Head of caudate nucleus (tissue), 42 donors: Measurements from ENCODE around the gene LHX6.

Experiments
- DNase-seq, 42 donors: peaks; one replicate each; pipeline versions ENCODE4 v3.0.0 to v3.0.0-alpha.2; 2020 to 2021; ENCODE audit warnings: mixed read lengths in 7 of 42
- intact Hi-C: fragments of 100-400 bp; cut with DNase I; formaldehyde crosslinking; loops from one replicate; pipeline ENCODE4 v1.15.0; 2022

LHX6 gene

DNA sequence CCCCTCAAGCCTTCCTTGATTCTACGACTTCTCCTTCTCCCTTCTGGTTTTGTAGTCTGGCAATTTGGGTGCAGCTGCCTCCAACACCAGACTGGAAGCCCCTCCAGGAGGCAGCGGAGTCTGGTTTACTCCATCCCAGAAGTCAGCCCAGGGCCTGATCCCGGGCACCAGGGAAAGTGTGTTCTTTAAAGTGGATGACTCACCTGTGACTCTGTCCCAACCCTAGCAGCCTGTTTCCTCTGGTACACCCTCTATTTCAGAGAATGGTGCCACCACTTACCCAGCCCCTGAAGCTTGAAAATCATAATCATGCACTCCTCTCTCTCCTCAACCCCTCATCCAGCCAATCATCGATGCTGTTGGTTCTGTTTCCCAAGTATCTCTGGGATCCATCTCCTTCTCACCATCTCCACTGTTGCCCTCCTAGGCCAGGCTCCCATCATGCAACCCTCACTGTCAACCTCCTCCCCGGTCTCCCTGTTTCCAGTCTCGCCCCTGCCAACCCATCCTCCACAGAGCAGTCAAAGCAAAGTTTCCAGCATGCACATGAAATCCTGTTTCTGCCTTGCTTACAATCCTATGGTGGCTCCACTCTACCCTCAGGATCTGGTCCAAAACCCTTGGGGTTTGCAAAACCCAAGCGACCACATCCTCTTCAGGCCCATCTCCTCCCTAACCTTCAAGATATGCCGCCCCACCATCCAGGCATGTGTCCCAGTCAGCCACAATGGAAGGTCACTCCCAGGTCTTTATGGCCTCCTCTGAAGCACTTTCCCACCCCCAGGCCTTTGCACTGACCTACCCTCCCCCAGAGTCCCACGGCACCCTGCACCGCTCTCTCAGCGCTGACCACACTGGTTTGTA, 10.5 kb downstream of the LHX6 start:
- intact Hi-C loops = no loop called here
- no peak for DNase-seq

DNA sequence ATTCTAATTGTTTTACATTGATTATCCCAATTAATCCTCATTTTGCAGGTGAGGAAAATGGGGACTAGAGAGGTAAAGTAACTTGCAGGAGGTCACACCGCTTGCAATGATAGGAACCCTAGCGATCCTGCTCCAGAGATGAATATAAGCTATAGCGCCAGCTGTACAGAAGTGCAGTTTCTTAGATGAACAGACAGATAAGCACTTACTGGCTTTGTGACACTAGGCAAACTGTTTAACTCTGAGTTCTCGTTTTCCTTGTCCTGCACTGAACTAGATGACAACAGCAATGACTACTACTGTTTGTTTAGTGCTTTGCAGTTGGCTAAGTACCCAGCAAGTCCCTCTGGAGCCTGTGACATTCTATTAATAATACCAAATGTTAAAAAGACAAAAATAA, 11.1 kb downstream of the LHX6 start:
- intact Hi-C loops = no loop called here
- DNase-seq = no peak

DNA sequence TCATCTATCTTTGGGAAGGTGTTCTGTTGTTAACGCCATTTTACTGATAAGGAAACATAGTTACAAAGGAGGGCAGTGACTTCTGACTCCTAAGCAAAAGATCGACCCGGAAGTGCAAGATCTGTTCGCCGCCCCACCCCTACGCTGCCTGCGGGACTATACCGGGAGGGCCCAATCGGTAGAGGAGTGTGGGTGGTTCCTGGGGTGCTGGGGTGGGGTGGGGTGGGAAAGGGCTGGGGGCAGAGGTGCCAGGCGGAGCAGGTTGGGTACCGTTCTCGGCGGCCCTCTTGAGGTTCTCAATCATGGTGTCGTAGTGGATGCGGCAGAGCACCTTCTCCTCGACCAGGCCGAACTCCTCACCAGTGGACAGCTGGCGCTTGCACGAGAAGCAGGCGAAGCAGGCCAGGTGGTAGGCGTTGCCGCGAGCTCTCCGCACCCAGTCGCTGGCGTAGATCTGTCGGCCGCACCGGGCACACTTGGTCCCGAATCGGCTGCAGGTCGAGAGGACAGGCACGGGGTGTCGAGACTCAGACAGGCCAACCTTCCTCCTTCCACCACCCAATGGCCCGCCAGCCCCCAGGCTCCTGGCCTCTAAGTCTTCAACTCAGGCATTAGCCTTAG, 11.8 kb downstream of the LHX6 start:
- DNase-seq = peak in 1 of 42 donors; percentile 35
- intact Hi-C loops = no loop called here

DNA sequence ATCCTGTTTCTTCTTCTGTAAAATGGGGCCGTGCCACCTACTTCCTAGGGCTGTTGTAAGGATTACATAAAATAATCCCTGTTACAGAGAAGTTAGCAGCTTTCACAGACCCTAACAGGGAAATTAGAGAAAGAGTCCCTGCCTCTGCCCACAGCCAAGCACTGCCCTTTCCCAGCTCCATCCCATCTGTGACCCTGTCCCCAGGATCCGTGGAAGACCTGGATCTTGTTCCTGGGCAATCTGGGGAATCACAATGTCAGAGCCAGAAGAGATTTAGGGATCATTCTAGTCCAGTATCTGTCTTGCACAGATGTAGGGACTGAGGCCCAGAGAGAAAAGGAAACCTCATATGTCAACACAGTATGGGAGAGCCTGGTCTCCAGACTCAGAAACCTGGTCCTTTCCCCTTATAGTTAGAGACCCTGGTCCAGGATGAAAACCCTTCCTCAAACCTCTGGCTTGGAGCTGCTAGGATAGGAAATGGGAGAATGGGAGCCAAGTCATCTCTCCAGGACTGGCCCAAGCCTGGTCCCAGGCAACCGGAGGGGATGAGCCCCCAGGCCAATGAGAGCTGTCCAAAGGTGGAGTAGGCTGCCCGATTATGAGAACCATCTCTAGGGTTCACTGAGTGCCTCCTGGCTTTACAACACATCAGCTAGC, 12.5 kb downstream of the LHX6 start:
- intact Hi-C loops = no loop called here
- peak in 1 of 42 donors; percentile 7 for DNase-seq

DNA sequence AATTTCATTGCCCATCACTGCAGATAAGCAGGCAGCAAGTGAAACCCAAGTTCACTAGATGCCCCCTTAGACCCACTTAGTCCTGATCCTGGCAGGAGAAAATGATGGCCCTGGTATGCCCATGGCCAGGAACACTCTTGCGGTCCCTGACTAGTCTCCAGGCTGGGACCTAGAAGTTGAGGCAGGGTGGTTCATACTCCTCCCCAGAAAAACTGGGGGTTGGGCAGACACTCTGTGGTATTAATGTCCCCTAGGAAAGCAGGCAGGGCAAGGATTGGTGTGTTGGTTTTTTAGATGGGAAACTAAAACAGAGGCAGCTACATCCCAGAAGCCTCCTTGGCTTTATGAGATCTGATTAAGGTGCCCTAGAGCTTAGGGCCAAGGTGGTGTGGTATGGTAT, 13.1 kb downstream of the LHX6 start:
- no peak for DNase-seq

DNA sequence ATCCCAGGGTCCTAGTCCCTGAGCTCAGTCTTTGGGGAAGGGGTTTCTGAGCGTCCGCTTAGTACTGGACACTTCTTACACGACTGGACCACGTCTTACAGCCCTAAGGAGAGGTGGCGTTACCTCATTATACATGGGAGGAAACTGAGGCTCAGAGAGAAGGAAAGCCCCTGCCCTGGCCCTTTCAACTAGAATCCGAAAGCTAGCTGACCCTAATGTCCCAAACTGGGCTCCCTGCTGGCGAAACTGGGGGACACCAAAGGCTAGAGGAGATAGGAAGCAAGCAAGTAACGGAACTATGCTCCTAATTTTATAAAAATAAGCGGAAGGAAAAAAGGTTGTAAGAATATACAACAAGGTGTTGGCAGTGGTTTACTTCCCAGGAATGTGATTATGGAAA, 14.2 kb downstream of the LHX6 start:
- DNase-seq = peak in 1 of 42 donors; percentile 10
- intact Hi-C loops = no loop called here

More for the DNA sequence above, 13.1 kb downstream of the LHX6 start:
- intact Hi-C loops = no loop called here

DNA sequence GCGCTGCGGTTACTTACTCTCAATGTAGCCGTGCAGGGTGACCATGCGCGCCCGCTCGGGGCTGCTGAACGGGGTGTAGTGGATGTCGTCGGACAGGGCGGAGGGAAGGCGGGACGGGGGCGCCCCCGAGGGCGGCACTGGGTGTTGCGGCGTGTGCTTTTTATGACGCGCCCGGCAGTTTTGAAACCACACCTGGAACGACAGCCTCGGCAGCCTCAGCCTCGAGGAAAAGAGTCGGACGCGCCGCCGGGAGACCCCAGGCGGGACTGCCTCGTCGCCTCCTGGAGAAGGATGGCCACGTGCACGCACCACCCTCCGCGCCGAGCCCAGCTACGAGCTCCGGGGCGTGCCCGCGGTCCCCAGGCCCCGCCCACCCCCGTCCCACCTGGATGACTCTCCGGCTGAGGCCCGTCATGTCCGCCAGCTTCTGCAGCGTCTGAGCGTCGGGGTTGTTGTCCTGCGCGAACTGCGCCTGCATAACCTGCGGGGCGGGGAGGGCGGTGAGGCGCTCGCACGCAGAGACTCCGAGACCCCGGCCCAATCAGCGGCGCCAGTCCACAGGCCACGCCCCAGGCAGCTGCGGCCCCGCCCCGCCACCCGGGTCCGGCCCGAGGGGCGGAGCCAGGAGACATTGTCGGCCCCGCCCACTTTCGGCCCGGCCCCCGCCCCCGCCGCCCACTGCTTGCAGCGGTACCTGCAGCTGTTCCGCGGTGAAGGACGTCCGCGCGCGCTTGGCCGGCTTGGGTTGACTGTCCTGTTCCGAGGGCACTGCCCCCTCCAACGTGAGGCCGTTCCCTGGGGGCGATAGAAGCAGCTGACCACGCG, 15.0 kb downstream of the LHX6 start:
- DNase-seq = peak in 1 of 42 donors; percentile 24
- intact Hi-C loops = no loop called here

DNA sequence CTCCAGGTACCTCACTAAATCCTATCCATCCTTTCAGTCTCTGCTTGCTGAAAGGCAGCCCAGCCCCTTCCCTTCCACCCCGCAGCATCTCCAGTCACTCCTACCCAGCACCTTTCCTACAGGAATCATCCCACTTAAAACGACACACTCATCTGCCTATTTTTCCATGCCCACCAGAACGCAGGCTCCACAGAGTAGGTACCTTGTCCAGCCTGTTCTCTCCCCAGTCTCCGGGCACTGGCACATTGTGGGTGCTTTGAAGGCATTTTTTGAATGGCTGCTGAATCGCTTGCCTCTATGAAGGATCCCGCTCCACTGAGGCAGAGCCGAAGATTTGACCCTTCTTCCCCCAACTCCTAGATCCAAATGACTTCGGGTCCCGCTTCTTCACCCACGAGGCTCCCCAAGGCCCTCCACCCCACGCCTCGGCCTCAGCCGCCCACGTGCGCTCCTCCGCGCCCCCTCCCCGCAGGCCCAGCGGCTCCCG, 15.6 kb downstream of the LHX6 start:
- DNase-seq = no peak
- intact Hi-C loops = no loop called here

DNA sequence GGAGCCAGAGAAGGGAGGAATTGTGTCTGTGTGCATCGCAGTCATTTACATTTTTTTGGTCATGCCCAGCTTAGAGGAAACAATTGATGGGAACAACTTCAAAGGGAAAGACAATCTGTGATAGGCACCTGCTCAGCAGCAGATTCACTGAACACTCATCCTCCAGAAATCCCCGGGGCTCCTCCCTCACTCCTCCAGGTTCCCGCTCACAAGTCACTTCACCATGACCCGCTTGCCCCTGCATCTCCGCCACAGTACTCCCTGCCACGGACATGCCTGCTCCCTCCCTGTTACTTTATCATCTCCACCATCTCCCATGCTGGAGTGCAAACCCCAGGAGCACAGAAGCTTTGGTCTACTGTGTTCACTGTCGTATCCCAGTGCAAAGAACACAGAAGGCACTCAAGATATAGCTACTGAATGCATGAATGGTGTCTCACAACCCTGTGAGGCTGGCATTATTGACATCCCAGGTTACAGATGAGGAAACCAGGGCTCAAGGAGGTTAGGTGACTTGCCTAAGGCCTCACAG, 16.2 kb downstream of the LHX6 start:
- DNase-seq = peak in 1 of 42 donors; percentile 5
- intact Hi-C loops = no loop called here

DNA sequence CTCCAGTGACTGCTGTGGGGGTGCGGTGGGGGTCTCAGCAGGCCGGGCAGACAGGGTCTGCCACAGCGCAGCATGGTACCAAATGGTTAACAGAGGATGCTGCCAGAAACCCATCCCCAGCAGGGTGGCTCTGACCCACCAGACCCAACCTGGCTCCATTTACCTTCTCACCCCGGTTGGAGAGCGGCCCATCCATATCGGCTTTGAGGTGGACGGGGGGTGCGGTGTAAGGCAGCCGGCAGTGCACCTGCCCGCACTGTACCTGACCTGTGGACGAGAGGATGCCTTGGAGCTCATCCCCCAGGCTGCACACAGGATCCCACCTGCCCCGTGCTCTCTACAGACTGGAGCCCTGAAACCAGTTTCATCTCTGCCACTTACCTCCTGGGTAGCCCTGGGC, 19.3 kb downstream of the LHX6 start:
- intact Hi-C loops = no loop called here
- no peak for DNase-seq

DNA sequence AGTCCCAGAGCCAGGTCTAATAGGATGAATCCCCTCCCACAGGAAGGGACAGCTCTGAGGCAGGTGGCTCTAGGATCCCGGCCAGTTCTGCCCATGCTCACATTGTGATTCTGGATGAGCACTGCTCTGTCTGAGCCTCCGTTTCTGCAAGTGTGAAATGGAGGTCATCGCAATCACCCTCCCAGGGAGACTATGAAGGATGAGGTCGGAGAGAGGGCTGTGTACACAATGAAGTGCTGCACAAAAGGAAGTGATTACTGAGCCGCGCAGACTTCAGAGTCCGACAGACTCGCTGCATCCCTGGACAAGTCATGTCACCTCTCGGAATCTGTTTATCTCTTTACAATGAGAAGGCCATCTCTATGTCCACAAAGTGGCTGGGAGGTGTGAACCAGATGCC, 21.7 kb downstream of the LHX6 start:
- no peak for DNase-seq
- intact Hi-C loops = no loop called here

DNA sequence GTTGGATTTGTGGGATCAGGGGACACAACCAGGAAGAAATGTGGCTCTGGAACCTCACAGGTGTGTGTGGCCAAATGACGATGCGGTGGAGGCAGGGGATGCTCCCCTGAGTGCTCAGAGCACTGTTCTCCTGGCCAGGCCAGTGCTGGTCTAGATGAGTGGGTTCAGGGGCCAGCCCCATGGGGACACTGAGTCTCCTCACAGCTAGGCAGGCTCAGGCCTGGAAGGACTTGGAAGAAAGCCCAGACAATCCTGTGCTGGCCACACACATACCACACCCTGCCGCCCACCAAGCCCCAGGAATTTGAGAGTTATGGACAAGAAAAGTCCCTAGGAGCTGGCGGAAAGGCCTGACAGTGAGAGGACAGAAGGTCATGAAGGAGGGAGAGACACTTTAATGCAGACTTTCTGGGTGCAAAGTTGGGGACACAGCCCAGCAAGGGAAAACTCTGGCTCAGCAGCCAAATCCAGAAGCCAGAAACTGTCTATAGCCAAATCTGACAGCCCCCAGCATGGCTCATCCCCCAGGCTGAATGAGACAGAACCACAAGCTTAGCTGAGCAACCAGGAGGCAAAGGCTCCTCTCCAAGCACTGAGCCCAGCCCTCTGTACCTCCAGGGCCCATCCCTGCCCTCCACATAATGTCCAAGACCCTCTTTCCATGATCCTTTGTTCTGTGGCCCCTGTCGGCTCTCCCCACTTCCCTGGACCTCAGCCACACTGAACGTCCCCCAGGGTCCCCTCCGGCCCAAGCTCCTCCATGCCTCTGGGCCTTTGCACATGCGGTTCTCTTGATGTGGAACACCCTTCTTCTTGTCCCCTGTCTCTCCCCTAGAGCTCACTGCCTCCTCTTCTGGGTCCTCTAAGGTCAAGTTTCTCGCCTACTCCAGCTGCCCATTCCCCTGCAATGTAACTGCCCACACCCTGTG, 22.4 kb downstream of the LHX6 start:
- intact Hi-C loops = no loop called here
- no peak for DNase-seq

DNA sequence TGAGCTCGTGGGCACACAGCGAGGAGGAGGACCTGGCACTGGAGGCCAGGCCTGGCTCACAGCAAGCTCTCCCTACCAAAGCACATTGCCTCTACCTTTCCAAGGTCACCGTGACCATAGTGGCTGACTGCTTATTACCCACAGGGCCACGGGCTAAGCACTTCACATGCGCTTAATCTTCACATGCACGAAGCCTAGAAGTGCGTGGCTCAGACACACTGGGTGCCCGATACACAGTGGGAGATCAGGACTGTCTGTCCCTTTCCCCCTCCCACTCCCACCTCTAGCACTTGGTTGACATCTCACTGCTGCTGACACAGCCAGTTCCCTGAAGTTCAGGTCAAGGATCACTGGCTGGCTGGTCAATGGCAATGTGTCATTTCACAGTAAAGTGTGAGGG, 23.6 kb downstream of the LHX6 start:
- DNase-seq = no peak
- intact Hi-C loops = no loop called here

DNA sequence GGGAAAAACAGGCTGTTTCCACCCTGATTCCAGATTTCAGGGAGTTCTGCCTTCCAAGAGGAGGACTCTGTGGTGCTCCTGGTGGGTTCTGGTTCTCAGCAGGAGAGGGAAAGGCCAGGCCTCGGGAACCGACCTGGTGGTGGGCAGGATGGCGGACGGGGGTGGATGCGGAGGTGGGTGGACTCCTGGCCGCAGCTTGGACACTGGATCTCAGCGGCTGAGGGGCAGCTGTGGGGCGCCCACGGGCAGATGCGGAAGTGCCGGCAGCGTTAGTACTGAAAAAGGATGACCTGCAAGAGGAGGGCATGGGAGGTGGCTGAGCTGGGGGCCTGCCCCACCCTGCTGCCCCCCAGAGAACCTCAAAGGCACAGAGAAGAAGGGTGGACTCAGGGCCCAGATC, 24.3 kb downstream of the LHX6 start:
- intact Hi-C loops = no loop called here
- no peak for DNase-seq

DNA sequence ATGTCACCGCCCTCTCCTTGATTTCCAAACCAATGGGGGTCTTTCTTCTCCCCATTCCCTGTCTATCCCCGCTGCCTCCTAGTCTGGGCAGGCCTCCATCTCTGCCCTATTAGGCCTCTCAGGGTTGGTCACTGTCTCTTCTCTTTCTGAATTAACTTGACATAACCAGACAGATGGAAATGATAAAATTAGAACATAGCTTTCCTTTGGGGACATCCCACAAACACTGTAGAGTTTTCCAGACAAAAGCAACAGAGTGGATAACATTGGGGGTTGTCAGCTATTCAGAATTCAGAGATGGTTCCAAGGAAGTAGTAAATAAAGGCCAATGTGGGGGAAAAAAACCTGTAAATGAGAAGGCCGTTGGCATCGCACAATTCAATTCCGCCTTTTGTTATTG, 24.7 kb downstream of the LHX6 start:
- no peak for DNase-seq
- intact Hi-C loops = no loop called here

DNA sequence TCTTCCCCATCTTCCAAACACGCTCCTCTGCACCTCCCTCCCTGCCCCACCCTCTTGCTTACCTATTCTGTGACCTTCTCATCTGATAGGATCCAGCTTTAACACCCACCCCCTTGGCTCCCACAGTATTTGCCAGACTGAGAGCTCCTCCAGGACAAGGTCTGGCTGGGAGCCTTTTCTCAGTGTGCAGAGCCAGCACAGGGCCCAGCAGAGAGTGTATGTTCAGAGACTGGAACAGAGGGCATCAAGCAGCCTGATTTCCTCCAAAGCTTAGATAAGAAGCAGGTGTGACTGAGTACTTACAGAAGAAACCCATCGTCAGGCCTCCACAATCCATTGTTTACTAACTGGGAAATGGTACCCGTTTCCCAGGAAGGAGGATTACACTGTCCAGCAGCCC, 26.6 kb downstream of the LHX6 start:
- no peak for DNase-seq
- intact Hi-C loops = no loop called here

DNA sequence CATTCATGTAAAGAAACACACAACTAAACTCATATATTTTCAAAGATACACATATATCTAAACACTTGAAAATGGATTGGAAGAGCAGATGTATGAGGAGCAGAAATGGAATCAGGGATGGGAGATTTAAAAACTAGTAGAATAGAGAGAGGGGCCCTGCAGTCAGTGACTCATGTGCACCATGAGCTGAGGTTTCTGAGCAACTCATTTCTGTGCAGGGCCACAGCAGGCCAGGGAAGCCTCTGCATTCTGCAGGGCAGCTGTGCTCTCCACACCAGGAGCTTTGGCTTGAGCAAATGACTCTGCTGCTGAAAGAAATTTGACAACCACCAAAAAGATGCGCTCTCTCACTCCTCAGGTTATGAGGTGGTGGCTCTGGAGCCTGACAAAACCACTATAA, 27.1 kb downstream of the LHX6 start:
- no peak for DNase-seq
- intact Hi-C loops = no loop called here

DNA sequence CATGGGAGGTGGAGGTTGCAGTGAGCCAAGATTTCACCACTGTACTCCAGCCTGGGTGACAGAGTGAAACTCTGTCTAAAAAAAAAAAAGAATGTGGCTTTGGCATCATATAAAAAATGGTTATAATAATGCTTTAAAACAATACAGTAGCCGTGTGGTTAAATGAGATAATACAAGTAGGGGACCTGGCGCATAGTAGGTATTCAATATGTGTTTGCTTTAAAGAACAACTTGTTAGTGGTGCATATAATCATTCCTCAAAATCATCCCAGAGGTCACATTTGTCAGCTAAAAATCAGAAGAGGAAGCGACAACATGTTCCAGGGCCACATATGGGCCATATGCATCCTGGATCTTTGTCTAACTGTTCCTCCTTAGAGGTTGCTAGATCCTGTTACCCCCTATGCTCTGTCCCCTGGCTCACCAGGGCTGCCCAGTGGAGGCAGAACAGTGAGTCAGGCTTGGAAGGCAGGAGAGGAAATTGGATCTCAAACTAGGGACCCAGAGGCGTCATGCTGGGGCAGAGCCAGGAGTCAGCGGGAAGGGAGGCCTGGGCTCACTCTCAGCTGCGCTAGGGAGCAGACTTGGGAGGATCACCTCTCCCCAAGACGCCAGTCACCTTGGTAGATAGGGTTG, 27.7 kb downstream of the LHX6 start:
- intact Hi-C loops = no loop called here
- no peak for DNase-seq
